Natural killer cell (primary cell): ENCODE data around the gene CDKN2AIP. TPM values are rescaled to one million over a fixed set of nuclear protein-coding genes. Genes with fewer than 3 reads are reported as not detected.

Source experiments
- ATAC-seq, 3 donors: fragments of 150-1000 bp in 2 of 3; fragments of 200-7000 bp in 1 of 3; cut with Tn5 transposase; 1 replicate in 1 of 3; 2 replicates in 2 of 3; pipeline ENCODE4 v1.10.0; 2021; ENCODE audit warnings: mild to moderate bottlenecking in 2 of 3, moderate library complexity in 2 of 3
- DNase-seq, 2 donors: peaks; one replicate each; pipeline versions ENCODE4 v3.0.0 to v3.0.0-alpha.2; 2013 to 2021; ENCODE audit warnings: mixed read lengths in 1 of 2
- H3K27ac ChIP-seq: one replicate; pipeline ENCODE4 v1.5.1; 2013; ENCODE audit warnings: mild to moderate bottlenecking, low read length
- H3K27me3 ChIP-seq: one replicate; pipeline ENCODE4 v1.6.1; 2013; ENCODE audit warnings: low read length; ENCODE audit not compliant: control insufficient read depth, insufficient read depth
- H3K36me3 ChIP-seq: one replicate; pipeline ENCODE4 v1.6.1; 2013; ENCODE audit warnings: low read length; ENCODE audit not compliant: control insufficient read depth, insufficient read depth
- H3K4me1 ChIP-seq: one replicate; pipeline ENCODE4 v1.6.1; 2013; ENCODE audit warnings: low read length; ENCODE audit not compliant: control insufficient read depth, insufficient read depth
- H3K4me3 ChIP-seq: one replicate; pipeline ENCODE4 v1.5.1; 2013; ENCODE audit warnings: low read length
- H3K9me3 ChIP-seq: one replicate; pipeline ENCODE4 v1.6.1; 2013; ENCODE audit warnings: low read length; ENCODE audit not compliant: control insufficient read depth, insufficient read depth
- H3K27ac Mint-ChIP-seq, 2 donors: one replicate each; pipeline ENCODE4 v1.8.0; 2022; ENCODE audit warnings: mild to moderate bottlenecking in 2 of 2, mixed read lengths in 2 of 2, moderate library complexity in 1 of 2
- H3K27me3 Mint-ChIP-seq, 2 donors: one replicate each; pipeline ENCODE4 v1.8.0; 2022; ENCODE audit warnings: low read depth in 2 of 2, mixed read lengths in 2 of 2
- H3K36me3 Mint-ChIP-seq: one replicate; pipeline ENCODE4 v1.8.0; 2022; ENCODE audit warnings: mixed read lengths
- H3K4me1 Mint-ChIP-seq, 2 donors: one replicate each; pipeline ENCODE4 v1.8.0; 2022; ENCODE audit warnings: mixed read lengths in 2 of 2
- H3K4me3 Mint-ChIP-seq: one replicate; pipeline ENCODE4 v1.8.0; 2022; ENCODE audit warnings: mild to moderate bottlenecking, moderate library complexity, mixed read lengths
- H3K9me3 Mint-ChIP-seq, 2 donors: one replicate each; pipeline ENCODE4 v1.8.0; 2022; ENCODE audit warnings: mixed read lengths in 2 of 2
- CTCF ChIP-seq: fragments of 200-600 bp; IDR thresholded peaks from one replicate; pipeline ENCODE4 v1.8.0; 2022; ENCODE audit warnings: antibody characterized with exemption
- WGBS: methylation state at CpG from one replicate; pipeline ENCODE4 v1.1.7; 2013; ENCODE audit warnings: missing lambda C conversion rate; ENCODE audit not compliant: insufficient coverage; 5-methylcytosine and 5-hydroxymethylcytosine counted together
- intact Hi-C: fragments of 100-400 bp; cut with micrococcal nuclease; formaldehyde crosslinking; loops from one replicate; pipeline ENCODE4 v1.14.2; 2022
- total RNA-seq, 4 donors: library from RNA; stranded (reverse); fragments of 120-200 nt in 1 of 4; gene quantifications; one replicate each; pipeline versions ENCODE4 v1.2.3 to v1.2.4, GENCODE V29; 2013 to 2022

The CDKN2AIP gene
- total RNA-seq, 3 donors from 2014 or later (not counting 1 experiment from before 2014, with no cell fraction given): 24.2 to 27.3 (median 25.7) TPM

- Mint-ChIP-seq H3K27ac (no peak overlapping the region), H3K4me1 (peaks cover 0 to 7% of the 10 kb centered on the region in 2 donors), H3K27me3 (no peaks in the 10 kb centered on the region), H3K9me3 (no peaks in the 10 kb centered on the region), H3K36me3 (no peaks in the 10 kb centered on the region), H3K4me3 (no peak overlapping the region)
- H3K4me3 ChIP-seq: no peak overlapping the region
- intact Hi-C loops: no loop called here
- ATAC-seq (no peak), DNase-seq (no peak)
- no peaks in the 10 kb centered on the region for H3K9me3 ChIP-seq
- TF ChIP-seq CTCF: no peak
- H3K4me1 ChIP-seq: no peaks in the 10 kb centered on the region
- H3K27ac ChIP-seq: no peak overlapping the region
- no peaks in the 10 kb centered on the region for H3K36me3 ChIP-seq
- 91% methylated on average over 4 of the region's 4 CpGs for WGBS
- H3K27me3 ChIP-seq: no peaks in the 10 kb centered on the region
Observed at GRCh38 chr4:183470821-183471220, 26.4 kb downstream of the CDKN2AIP start.

- peak; percentile 69 to 85 (median 73) for ATAC-seq
- Histone ChIP-seq H3K27me3 (no peaks in the 10 kb centered on the region), H3K9me3 (no peaks in the 10 kb centered on the region), H3K4me1 (no peaks in the 10 kb centered on the region), H3K4me3 (no peak overlapping the region), H3K36me3 (no peaks in the 10 kb centered on the region), H3K27ac (no peak overlapping the region)
- WGBS: 49% methylated on average over 4 of the region's 12 CpGs
- no peak overlapping the region for H3K4me3 Mint-ChIP-seq
- peak; percentile 92 for TF ChIP-seq CTCF
- DNase-seq: peak; percentile 67 to 87
- H3K4me1 Mint-ChIP-seq: peaks cover 0 to 7% of the 10 kb centered on the region in 2 donors
- H3K27ac Mint-ChIP-seq: no peak overlapping the region
- H3K27me3 Mint-ChIP-seq: no peaks in the 10 kb centered on the region
- intact Hi-C loops: loop anchor here (1.0 kb wide), 3 partner anchors 130 to 696 kb away; no protein-coding TSS in a partner anchor
- no peaks in the 10 kb centered on the region for H3K36me3 Mint-ChIP-seq
- no peaks in the 10 kb centered on the region for H3K9me3 Mint-ChIP-seq
Observed at GRCh38 chr4:183471946-183472708, 27.7 kb downstream of the CDKN2AIP start.

GRCh38 chr4:183478123-183478522, 33.7 kb downstream of the CDKN2AIP start:
- no peaks in the 10 kb centered on the region for H3K36me3 ChIP-seq
- H3K4me1 ChIP-seq: no peaks in the 10 kb centered on the region
- no peak overlapping the region for H3K27ac ChIP-seq
- Mint-ChIP-seq H3K4me1 (no peaks in the 10 kb centered on the region), H3K27ac (no peak overlapping the region), H3K4me3 (no peak overlapping the region), H3K9me3 (no peaks in the 10 kb centered on the region), H3K27me3 (peaks cover 0 to 2% of the 10 kb centered on the region in 2 donors), H3K36me3 (no peaks in the 10 kb centered on the region)
- 75% methylated on average over 4 of the region's 5 CpGs for WGBS
- no peak for ATAC-seq
- no peak for DNase-seq
- no peaks in the 10 kb centered on the region for H3K9me3 ChIP-seq
- intact Hi-C loops: no loop called here
- TF ChIP-seq CTCF: no peak
- H3K27me3 ChIP-seq: no peaks in the 10 kb centered on the region
- H3K4me3 ChIP-seq: no peak overlapping the region
